Stomach (tissue), 9 donors: ENCODE results near the gene GTF2E1. TPM values are rescaled to one million over a fixed set of nuclear protein-coding genes. Genes with fewer than 3 reads are reported as not detected.

Experiments
- DNase-seq, 2 donors: peaks; one replicate each; pipeline versions ENCODE4 v3.0.0 to v3.0.0-alpha.2; 2013 to 2019
- H3K27ac ChIP-seq, 5 donors: fragments of 200-600 bp in 4 of 5; sonication (generic) in 4 of 5; one replicate each; pipeline ENCODE4 v1.5.1; 2013 to 2019; ENCODE audit warnings: mild to moderate bottlenecking in 1 of 5, moderate library complexity in 1 of 5
- H3K27me3 ChIP-seq, 3 donors: fragments of 200-600 bp; sonication (generic); one replicate each; pipeline ENCODE4 v1.5.1; 2017 to 2019; ENCODE audit warnings: mixed run types in 1 of 3
- H3K36me3 ChIP-seq, 4 donors: fragments of 200-600 bp; sonication (generic); 1 replicate in 3 of 4; 2 replicates in 1 of 4; pipeline ENCODE4 v1.5.1; 2016 to 2019
- H3K4me1 ChIP-seq, 4 donors: fragments of 200-600 bp; sonication (generic); one replicate each; pipeline ENCODE4 v1.5.1; 2016 to 2019
- H3K4me3 ChIP-seq, 4 donors: fragments of 200-600 bp; sonication (generic) in 3 of 4; one replicate each; pipeline ENCODE4 v1.5.1; 2016 to 2019; ENCODE audit warnings: mild to moderate bottlenecking in 1 of 4
- H3K9me3 ChIP-seq, 4 donors: fragments of 200-600 bp; sonication (generic); one replicate each; pipeline ENCODE4 v1.5.1; 2016 to 2019
- EP300 ChIP-seq: sonication (generic); formaldehyde crosslinking; IDR thresholded peaks from one replicate; pipeline ENCODE4 v1.6.1; 2017; ENCODE audit warnings: antibody characterized with exemption
- POLR2A ChIP-seq, 4 donors: fragments of 450-650 bp; IDR thresholded peaks; one replicate each; pipeline ENCODE4 v1.6.1; 2016; ENCODE audit warnings: antibody characterized with exemption in 4 of 4, control low read depth in 2 of 4, mild to moderate bottlenecking in 1 of 4, moderate library complexity in 1 of 4
- POLR2AphosphoS5 ChIP-seq, 3 donors: sonication (generic); formaldehyde crosslinking; IDR thresholded peaks; one replicate each; pipeline ENCODE4 v1.6.1; 2016; ENCODE audit warnings: antibody characterized with exemption in 3 of 3
- WGBS, 5 donors: extraction: QIAGEN DNeasy Blood & Tissue Kit in 3 of 5; methylation state at CpG; one replicate each; pipeline versions ENCODE4 v1.1.5 to v1.1.7; 2013 to 2018; 5-methylcytosine and 5-hydroxymethylcytosine counted together
- intact Hi-C: fragments of 100-400 bp; cut with DNase I; formaldehyde crosslinking; loops from one replicate; pipeline ENCODE4 v1.15.1; 2023; ENCODE audit warnings: low total_unique reads
- polyA plus RNA-seq, 3 donors: library from polyadenylated mRNA; stranded (reverse); fragments of 200-250 nt; gene quantifications; one replicate each; pipeline ENCODE4 v1.2.3, GENCODE V29; 2013
- total RNA-seq, 5 donors: library from RNA; depleted of rRNA; stranded (reverse); fragments of >200 nt; gene quantifications; one replicate each; pipeline versions ENCODE4 v1.1.0 to v1.2.3, GENCODE V29; 2014 to 2016
- TF ChIP-seq, protein P1 (sequence below), 7 experiments: fragments of 450-650 bp in 4 of 7; fragments of 200-600 bp in 3 of 7; sonication (generic) in 3 of 7; IDR thresholded peaks; one replicate each; pipeline ENCODE4 v1.5.1; 2016 to 2019; ENCODE audit warnings: antibody characterized with exemption in 7 of 7, control low read depth in 2 of 7, mild to moderate bottlenecking in 1 of 7
- donor health status: healthy with polysubstance abuse.
- donor health status: Bipolar disorder and iron deficiency.
- donor health status: healthy.

Gene GTF2E1
- total and polyA plus RNA-seq, 8 donors, result 4.0 to 66.0 (median 9.3) TPM

DNA sequence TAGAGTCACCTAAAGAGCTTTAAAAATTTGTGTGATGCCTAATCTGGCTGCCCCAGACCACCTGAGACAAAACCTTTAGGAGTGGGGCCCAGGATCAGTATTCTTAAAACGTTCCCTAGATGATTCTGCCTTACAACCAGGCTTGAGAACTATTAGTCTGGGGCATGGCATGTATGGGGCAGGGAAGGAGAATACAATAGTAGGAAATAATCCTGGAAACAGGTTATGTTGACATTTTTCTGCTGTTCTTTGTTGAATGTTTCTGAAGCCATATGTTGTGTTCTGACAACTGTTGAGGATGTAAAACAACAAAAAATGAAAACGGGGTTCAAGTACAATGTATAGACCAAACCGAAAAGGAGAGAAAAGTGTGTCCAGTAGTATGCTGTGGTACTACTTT is 2.9 kb downstream of the GTF2E1 start:
- TF ChIP-seq, protein P1, sequence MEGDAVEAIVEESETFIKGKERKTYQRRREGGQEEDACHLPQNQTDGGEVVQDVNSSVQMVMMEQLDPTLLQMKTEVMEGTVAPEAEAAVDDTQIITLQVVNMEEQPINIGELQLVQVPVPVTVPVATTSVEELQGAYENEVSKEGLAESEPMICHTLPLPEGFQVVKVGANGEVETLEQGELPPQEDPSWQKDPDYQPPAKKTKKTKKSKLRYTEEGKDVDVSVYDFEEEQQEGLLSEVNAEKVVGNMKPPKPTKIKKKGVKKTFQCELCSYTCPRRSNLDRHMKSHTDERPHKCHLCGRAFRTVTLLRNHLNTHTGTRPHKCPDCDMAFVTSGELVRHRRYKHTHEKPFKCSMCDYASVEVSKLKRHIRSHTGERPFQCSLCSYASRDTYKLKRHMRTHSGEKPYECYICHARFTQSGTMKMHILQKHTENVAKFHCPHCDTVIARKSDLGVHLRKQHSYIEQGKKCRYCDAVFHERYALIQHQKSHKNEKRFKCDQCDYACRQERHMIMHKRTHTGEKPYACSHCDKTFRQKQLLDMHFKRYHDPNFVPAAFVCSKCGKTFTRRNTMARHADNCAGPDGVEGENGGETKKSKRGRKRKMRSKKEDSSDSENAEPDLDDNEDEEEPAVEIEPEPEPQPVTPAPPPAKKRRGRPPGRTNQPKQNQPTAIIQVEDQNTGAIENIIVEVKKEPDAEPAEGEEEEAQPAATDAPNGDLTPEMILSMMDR (IDR thresholded peaks at IDR 0.05), result no peak
- TF ChIP-seq POLR2A (IDR thresholded peaks at IDR 0.05) (no peak), POLR2AphosphoS5 (IDR thresholded peaks at IDR 0.05) (no peak), EP300 (no peak)
- intact Hi-C loops, result no loop called here
- no peak overlapping the region for H3K27ac ChIP-seq

DNA sequence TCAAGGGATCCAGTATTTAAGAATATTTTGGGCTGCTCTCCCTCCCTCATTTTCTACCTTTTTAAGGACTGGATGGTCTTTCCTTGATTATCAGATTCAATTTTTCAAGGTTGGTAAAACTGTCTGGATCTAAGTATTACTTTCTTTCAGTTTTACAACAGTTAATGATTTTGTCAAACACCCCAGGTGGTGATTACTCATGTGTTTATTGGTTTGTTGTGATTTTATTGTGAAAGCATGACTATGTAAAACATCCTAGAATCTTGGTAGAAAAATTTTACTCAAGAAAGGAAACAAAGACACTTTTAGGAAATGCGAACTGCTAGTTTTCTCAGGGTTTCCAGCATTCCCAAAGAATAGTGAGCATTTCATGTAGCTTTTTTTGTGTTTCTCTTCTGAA is 7.3 kb downstream of the GTF2E1 start:
- 88 to 98% (median 95%) methylated on average over 1 of the region's 1 CpG for WGBS, 5 donors

More for the DNA sequence above, 2.9 kb downstream of the GTF2E1 start:
- Histone ChIP-seq H3K4me3 (no peak overlapping the region), H3K27me3 (no peaks in the 10 kb centered on the region), H3K4me1 (peaks cover 14 to 31% (median 22%) of the 10 kb centered on the region in 4 donors), H3K36me3 (peaks cover 0 to 2% (median 1%) of the 10 kb centered on the region in 4 donors), H3K9me3 (no peaks in the 10 kb centered on the region)
- no peak for DNase-seq
- WGBS, 5 donors, result 76 to 90% (median 83%) methylated on average over 3 of the region's 3 CpGs

DNA sequence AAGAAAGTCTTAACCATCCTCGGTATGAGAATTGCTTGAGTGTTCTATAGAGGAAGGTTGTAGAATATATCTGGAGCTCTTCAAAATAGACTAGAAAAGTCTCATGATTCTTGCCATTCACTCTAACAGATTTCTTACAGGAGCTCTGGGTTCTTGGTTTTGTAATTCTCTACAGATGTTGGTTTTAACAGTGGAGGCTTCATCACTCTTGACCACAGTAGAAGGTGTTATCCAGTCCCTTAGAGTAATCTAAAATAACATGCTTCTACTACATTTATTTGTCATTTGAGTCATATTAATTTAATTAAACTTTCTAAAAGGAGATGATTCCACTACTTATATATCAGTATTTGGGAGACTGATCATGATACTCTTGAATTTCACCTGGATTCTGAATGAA is 9.7 kb downstream of the GTF2E1 start:
- intact Hi-C loops, result no loop called here
- no peak for DNase-seq
- WGBS, 5 donors, result 93 to 100% (median 99%) methylated on average over 1 of the region's 1 CpG
- Histone ChIP-seq H3K36me3 (peaks cover 6 to 41% (median 30%) of the 10 kb centered on the region in 4 donors), H3K4me3 (no peak overlapping the region), H3K9me3 (no peaks in the 10 kb centered on the region), H3K4me1 (no peaks in the 10 kb centered on the region), H3K27me3 (no peaks in the 10 kb centered on the region), H3K27ac (no peak overlapping the region)
- TF ChIP-seq POLR2A (IDR thresholded peaks at IDR 0.05), result no peak
- TF ChIP-seq, protein P1 (IDR thresholded peaks at IDR 0.05), result no peak
- no peak for TF ChIP-seq POLR2AphosphoS5 (IDR thresholded peaks at IDR 0.05)
- TF ChIP-seq EP300, result no peak

More for the DNA sequence above, 7.3 kb downstream of the GTF2E1 start:
- Histone ChIP-seq H3K27me3 (no peaks in the 10 kb centered on the region), H3K27ac (no peak overlapping the region), H3K4me3 (no peak overlapping the region), H3K4me1 (peaks cover 0 to 6% (median 0%) of the 10 kb centered on the region in 4 donors), H3K9me3 (no peaks in the 10 kb centered on the region), H3K36me3 (peaks cover 6 to 35% (median 27%) of the 10 kb centered on the region in 4 donors)
- no peak for DNase-seq
- TF ChIP-seq, protein P1 (IDR thresholded peaks at IDR 0.05), result no peak
- TF ChIP-seq EP300, result no peak
- TF ChIP-seq POLR2AphosphoS5 (IDR thresholded peaks at IDR 0.05), result no peak
- TF ChIP-seq POLR2A (IDR thresholded peaks at IDR 0.05), result no peak
- intact Hi-C loops, result no loop called here

DNA sequence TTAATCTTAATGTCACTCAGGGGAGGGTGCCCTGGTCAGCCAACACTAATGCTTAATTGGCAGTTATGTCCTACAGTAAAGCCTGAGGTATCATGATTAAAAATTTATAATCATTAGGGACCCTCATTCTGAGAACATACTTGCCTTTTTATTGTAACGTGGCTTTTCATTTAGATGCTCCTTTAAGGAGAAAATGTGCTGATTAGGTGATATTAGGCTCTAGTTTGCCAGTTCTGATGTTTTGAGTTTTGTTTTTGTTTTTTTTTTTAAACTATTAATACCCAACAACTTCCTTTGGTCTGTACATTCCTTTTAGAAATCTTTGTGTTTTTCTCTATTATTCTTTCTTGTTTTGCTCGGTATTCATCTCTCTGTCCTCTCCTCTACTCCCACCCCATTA is 10.3 kb downstream of the GTF2E1 start:
- H3K9me3 ChIP-seq, result no peaks in the 10 kb centered on the region
- no peaks in the 10 kb centered on the region for H3K4me1 ChIP-seq
- no peak overlapping the region for H3K27ac ChIP-seq
- H3K4me3 ChIP-seq, result no peak overlapping the region
- H3K27me3 ChIP-seq, result no peaks in the 10 kb centered on the region
- no peak for DNase-seq
- TF ChIP-seq EP300 (no peak), POLR2AphosphoS5 (IDR thresholded peaks at IDR 0.05) (no peak), POLR2A (IDR thresholded peaks at IDR 0.05) (no peak)
- TF ChIP-seq, protein P1 (IDR thresholded peaks at IDR 0.05), result no peak
- peaks cover 6 to 43% (median 32%) of the 10 kb centered on the region in 4 donors for H3K36me3 ChIP-seq
- 93 to 99% (median 98%) methylated on average over 2 of the region's 2 CpGs for WGBS, 5 donors
- intact Hi-C loops, result no loop called here
